NCI-H2081 treated with DMSO at 0.1 percent for 48 hours (cell line): ENCODE measurements around the gene ERGIC1.

Experiments
- DNase-seq: peaks from one replicate; lab custom pipeline; 2025; lab: John Stamatoyannopoulos, UW

Gene ERGIC1

GRCh38 chr5:172921906-172922305 lies 87.9 kb downstream of the ERGIC1 start:
- DNase-seq, result no peak

GRCh38 chr5:172923539-172923938 lies 89.5 kb downstream of the ERGIC1 start:
- no peak for DNase-seq

GRCh38 chr5:172925336-172925948 lies 91.4 kb downstream of the ERGIC1 start:
- DNase-seq, result no peak

GRCh38 chr5:172926008-172926523 lies 92.0 kb downstream of the ERGIC1 start:
- DNase-seq, result no peak

GRCh38 chr5:172926796-172927195 lies 92.7 kb downstream of the ERGIC1 start:
- DNase-seq, result no peak

- DNase-seq, result no peak
These were observed 95.4 kb downstream of the ERGIC1 start for GRCh38 chr5:172929371-172929838.

- DNase-seq, result no peak
These were observed 97.0 kb downstream of the ERGIC1 start for GRCh38 chr5:172931001-172931536.

- DNase-seq, result no peak
These were observed 98.4 kb downstream of the ERGIC1 start for GRCh38 chr5:172932313-172933017.

GRCh38 chr5:172933238-172933637 lies 99.2 kb downstream of the ERGIC1 start:
- no peak for DNase-seq

GRCh38 chr5:172935096-172935495 lies 101.0 kb downstream of the ERGIC1 start:
- DNase-seq, result no peak

GRCh38 chr5:172936401-172936800 lies 102.3 kb downstream of the ERGIC1 start:
- no peak for DNase-seq

- DNase-seq, result no peak
These were observed 105.0 kb downstream of the ERGIC1 start for GRCh38 chr5:172939071-172939470.

GRCh38 chr5:172939611-172940267 lies 105.7 kb downstream of the ERGIC1 start:
- DNase-seq, result no peak

- no peak for DNase-seq
These were observed 106.4 kb downstream of the ERGIC1 start for GRCh38 chr5:172940268-172941066.

- no peak for DNase-seq
These were observed 107.0 kb downstream of the ERGIC1 start for GRCh38 chr5:172941067-172941516.

GRCh38 chr5:172942556-172942955 lies 108.5 kb downstream of the ERGIC1 start:
- DNase-seq, result no peak

- no peak for DNase-seq
These were observed 109.3 kb downstream of the ERGIC1 start for GRCh38 chr5:172943283-172943841.

- DNase-seq, result no peak
These were observed 109.9 kb downstream of the ERGIC1 start for GRCh38 chr5:172943906-172944305.

GRCh38 chr5:172944741-172945140 lies 110.7 kb downstream of the ERGIC1 start:
- DNase-seq, result no peak

GRCh38 chr5:172945151-172945550 lies 111.1 kb downstream of the ERGIC1 start:
- DNase-seq, result no peak

GRCh38 chr5:172946146-172946545 lies 112.1 kb downstream of the ERGIC1 start:
- no peak for DNase-seq
